HL-60 (cell line): Measurements from ENCODE around the gene MAP2K5.

Source experiments
- CTCF ChIP-seq: IDR thresholded peaks from one replicate; pipeline ENCODE4 v1.5.1; 2011; ENCODE audit warnings: low read length, control low read depth, inconsistent platforms; ENCODE audit not compliant: insufficient read depth
- POLR2AphosphoS5 ChIP-seq: IDR thresholded peaks from 2 replicates; pipeline ENCODE4 v1.6.1; 2012; ENCODE audit warnings: low read depth

DNA sequence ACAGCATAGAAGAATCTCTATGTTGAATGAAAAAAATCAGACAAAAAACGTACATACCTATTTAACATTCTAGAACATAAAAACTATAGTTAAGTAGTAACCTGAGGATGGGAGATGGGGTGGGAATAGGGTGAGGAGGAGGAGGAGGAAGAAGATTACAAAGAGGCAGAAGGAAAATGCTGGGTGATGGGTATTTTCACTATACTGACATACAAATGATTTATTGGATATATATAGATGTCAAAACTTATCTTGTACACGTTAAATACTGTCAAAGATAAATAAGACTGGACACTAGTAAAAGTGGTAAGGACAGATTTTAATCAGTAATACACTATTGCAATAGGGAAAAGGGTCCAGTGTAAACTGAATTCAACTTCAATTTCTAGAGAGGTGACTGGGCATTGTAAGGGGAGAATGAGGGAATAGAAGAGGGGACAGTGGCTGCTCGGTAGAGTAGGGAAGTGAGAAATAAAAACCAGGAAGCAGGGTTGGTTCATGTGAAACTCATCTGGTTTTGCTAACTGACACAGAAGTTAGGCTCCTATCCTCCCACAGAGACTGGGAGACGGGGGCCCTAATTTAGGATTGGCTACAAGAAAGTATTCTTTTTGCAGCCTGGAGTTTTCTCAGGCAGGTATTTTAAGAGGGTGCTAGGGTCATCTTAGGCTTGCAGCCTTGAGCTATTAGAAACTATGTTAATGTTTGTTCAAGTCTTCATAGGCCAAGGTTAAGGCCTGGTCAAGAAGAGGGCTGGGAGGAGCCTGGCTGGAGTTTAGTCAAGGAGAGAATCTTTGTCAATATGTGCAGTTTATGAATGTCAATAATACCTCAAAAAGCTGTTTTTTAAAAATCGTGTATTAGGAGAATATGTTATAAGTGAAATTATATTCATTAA is 36.6 kb upstream of the MAP2K5 start:
- no peak for TF ChIP-seq POLR2AphosphoS5
- no peak for TF ChIP-seq CTCF
